Measurements from ENCODE around the gene SLC38A8. TPM values are rescaled to one million over a fixed set of nuclear protein-coding genes. Genes with fewer than 3 reads are reported as not detected.

The SLC38A8 gene
- total RNA-seq, 1 donor from 2014 or later, result not detected

- H3K4me3 ChIP-seq (ENCODE audit: low read depth, low read length), result no peak overlapping the region
- no peak for TF ChIP-seq CTCF (IDR thresholded peaks at IDR 0.05; ENCODE audit: insufficient read depth, low read length, poor library complexity, severe bottlenecking)
- no peaks in the 10 kb centered on the region for H3K36me3 ChIP-seq (ENCODE audit: control insufficient read depth, insufficient read depth, low read length)
- H3K27me3 ChIP-seq (ENCODE audit: control insufficient read depth, insufficient read depth, low read length), result peaks cover 19% of the 10 kb centered on the region
- no peak for DNase-seq (ENCODE audit: low read depth)
Observed at GRCh38 chr16:84007520-84007919, 35.1 kb downstream of the SLC38A8 start.

DNA sequence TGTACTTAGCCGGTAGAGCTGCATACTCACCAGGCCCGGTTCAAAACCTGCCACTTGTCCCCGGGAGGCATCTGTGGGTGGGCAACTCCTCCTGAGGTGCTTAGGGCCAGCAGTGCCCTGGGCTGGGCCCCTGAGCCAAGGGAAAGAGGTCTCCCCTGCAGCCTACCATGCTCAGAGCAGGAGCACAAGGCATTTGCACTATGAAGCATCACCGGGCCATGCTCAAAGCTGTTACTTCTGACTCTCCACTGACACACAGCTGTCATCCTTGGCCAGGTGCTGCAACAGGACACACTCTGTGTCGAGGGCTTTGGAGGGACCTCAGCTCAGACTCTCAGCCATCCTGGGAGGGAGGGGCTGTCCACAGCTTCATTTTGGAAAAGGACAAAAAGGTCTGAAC is 37.2 kb downstream of the SLC38A8 start:
- Histone ChIP-seq H3K27me3 (ENCODE audit: control insufficient read depth, insufficient read depth, low read length) (peaks cover 26% of the 10 kb centered on the region), H3K4me3 (ENCODE audit: low read depth, low read length) (no peak overlapping the region), H3K36me3 (ENCODE audit: control insufficient read depth, insufficient read depth, low read length) (no peaks in the 10 kb centered on the region)
- TF ChIP-seq CTCF (IDR thresholded peaks at IDR 0.05; ENCODE audit: insufficient read depth, low read length, poor library complexity, severe bottlenecking), result no peak
- no peak for DNase-seq (ENCODE audit: low read depth)

DNA sequence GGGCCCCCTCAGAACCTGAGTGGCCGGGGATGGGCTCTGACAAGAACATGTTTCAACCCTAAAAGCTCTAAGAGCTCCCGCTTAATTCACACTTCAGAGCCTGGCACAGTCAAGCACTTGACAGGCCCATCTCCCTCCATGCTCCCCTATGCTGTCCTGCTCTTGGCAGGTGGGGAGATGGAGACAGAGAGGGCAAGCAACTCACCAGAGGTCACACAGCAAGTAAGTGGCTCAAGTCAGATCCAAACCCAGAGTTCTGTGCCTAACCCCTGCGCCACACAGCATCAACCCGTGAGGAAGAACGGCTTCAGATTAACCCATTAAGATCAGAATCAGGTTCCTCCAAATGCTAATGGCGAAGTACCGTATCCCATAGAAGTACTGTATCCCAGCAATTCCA is 38.2 kb downstream of the SLC38A8 start:
- Histone ChIP-seq H3K4me3 (ENCODE audit: low read depth, low read length) (no peak overlapping the region), H3K27me3 (ENCODE audit: control insufficient read depth, insufficient read depth, low read length) (peaks cover 24% of the 10 kb centered on the region), H3K36me3 (ENCODE audit: control insufficient read depth, insufficient read depth, low read length) (no peaks in the 10 kb centered on the region)
- no peak for TF ChIP-seq CTCF (IDR thresholded peaks at IDR 0.05; ENCODE audit: insufficient read depth, low read length, poor library complexity, severe bottlenecking)
- DNase-seq (ENCODE audit: low read depth), result no peak

- no peak for DNase-seq (ENCODE audit: low read depth)
- Histone ChIP-seq H3K36me3 (ENCODE audit: control insufficient read depth, insufficient read depth, low read length) (no peaks in the 10 kb centered on the region), H3K27me3 (ENCODE audit: control insufficient read depth, insufficient read depth, low read length) (peaks cover 20% of the 10 kb centered on the region), H3K4me3 (ENCODE audit: low read depth, low read length) (no peak overlapping the region)
- TF ChIP-seq CTCF (IDR thresholded peaks at IDR 0.05; ENCODE audit: insufficient read depth, low read length, poor library complexity, severe bottlenecking), result no peak
Observed at GRCh38 chr16:84003038-84003437, 39.6 kb downstream of the SLC38A8 start.

DNA sequence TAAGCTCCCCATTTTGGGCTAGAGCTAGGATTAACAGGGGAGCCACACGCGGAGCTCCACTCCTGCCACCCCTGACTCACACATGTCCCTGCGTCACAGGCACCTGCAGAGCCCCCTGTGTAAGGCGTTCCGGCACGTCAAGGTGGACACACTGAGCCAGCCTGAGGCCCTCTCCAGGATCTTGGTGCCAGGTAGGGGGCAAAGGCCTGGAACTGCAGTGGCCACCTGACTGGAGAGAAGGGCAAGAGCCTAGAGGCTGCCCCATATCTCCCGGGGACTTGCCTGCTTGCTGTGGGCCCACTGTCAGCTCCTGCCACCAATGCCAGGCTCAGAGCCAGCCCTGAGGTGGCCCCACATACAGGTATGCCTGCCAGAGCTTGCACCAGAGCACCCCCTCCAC is 40.9 kb downstream of the SLC38A8 start:
- peaks cover 20% of the 10 kb centered on the region for H3K27me3 ChIP-seq (ENCODE audit: control insufficient read depth, insufficient read depth, low read length)
- no peak for TF ChIP-seq CTCF (IDR thresholded peaks at IDR 0.05; ENCODE audit: insufficient read depth, low read length, poor library complexity, severe bottlenecking)
- no peaks in the 10 kb centered on the region for H3K36me3 ChIP-seq (ENCODE audit: control insufficient read depth, insufficient read depth, low read length)
- no peak overlapping the region for H3K4me3 ChIP-seq (ENCODE audit: low read depth, low read length)
- DNase-seq (ENCODE audit: low read depth), result no peak

GRCh38 chr16:84000989-84001642 is 41.5 kb downstream of the SLC38A8 start:
- TF ChIP-seq CTCF (IDR thresholded peaks at IDR 0.05; ENCODE audit: insufficient read depth, low read length, poor library complexity, severe bottlenecking), result no peak
- no peak for DNase-seq (ENCODE audit: low read depth)
- Histone ChIP-seq H3K27me3 (ENCODE audit: control insufficient read depth, insufficient read depth, low read length) (peaks cover 22% of the 10 kb centered on the region), H3K4me3 (ENCODE audit: low read depth, low read length) (no peak overlapping the region), H3K36me3 (ENCODE audit: control insufficient read depth, insufficient read depth, low read length) (no peaks in the 10 kb centered on the region)
